Stimulated activated CD4-positive, alpha-beta T cell treated with anti-CD3 and anti-CD28 coated beads, Interleukin-1b, Interleukin-23, amount 100 ng/mL, for 4 hours (primary cell): ENCODE measurements around the gene RPS6KB2.
A peak's percentile ranks its signal among the peaks of the same experiment; 100 is the strongest.
"Not testable (repeated sequence)": the region's sequence is repeated elsewhere in the genome, so short reads cannot be mapped to it uniquely, and the experiment has no call there.

Experiments used
- DNase-seq, 2 donors: peaks; one replicate each; pipeline ENCODE4 v3.0.0-alpha.2; 2020; ENCODE audit warnings: low read depth in 2 of 2

RPS6KB2 gene

GRCh38 chr11:67442504-67443404, 14.5 kb downstream of the RPS6KB2 start:
- no peak for DNase-seq

DNA sequence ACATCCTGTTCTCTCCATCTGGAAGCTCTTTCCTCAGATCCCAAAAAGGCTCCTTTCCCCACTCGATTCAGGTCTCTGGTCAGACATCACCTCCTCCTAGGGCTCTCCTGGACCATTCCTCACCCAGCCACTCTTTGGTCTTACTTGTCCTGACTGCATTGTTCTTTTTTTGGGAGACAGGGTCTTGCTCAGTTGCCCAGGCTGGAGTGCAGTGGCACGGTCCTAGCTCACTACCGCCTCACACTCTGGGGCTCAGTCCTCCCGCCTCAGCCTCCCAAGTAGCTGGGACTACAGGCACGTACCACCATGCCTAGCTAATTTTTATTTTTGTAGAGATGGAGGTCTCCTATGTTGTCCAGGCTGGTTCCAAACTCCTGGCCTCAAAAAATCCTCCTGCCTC, 17.2 kb downstream of the RPS6KB2 start:
- DNase-seq = no peak

DNA sequence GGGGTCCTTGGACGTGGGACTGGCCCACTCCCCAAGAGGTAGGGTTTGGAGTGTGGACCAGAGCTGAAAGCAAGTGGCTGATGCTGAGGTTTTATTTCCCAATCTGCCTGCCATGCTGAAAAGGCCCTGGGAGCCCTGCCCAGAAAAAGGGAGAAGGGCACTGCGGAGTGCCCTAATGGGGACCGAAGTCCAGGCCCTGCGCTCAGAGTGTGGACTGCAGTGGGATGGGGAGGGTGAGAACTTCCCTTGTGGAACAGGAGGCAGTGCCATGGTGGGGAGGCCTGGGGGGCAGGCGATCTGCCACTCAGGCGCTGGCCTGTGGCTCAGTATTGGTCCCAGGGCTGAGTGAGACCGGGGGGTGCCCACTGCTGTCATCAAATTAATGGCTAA, 19.9 kb downstream of the RPS6KB2 start:
- no peak for DNase-seq

- DNase-seq = no peak
Measured at GRCh38 chr11:67449116-67449844, 21.0 kb downstream of the RPS6KB2 start.

DNA sequence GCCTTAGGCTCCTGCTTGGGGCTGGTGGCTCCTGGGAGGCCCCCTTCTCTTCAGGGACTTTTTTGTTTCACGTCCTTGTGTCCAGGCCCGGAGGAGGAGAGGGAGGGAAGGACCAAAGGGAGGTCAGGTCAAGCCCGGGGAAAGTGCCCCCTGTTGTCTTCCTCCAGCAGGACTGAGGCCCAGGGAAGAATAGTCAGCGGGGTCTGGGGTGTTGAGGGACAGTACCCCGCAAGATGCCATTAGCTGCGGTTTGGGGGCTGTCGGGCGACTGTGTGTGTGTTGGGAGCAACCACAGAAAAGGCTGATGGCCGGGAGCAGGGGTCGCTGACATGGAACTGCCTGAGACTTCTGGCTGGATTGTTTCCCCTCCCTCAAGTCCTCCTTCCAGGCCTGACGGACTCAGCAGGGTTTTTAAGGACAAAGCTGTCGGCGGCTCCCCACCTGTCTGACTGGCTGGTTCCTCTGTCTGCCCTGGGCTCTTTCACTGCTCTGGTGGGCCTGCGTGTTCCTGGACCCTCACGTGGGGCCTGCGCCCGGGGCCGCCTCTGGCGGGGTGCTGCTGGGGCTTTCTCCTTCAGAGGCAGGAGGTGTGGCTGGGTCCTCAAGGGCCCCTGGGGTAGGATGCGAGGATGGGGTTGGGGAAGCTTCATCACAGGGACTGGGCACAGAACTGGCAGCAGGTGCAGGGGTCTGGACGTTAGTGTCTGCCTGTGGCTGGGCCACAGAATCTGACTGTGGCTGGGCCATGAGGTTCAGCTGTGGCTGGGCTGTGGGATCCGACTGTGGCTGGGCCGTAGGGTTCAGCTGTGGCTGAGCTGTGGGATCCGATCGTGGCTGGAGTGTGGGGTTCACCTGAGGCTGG, 22.7 kb downstream of the RPS6KB2 start:
- DNase-seq = no peak

GRCh38 chr11:67451658-67451976, 23.3 kb downstream of the RPS6KB2 start:
- DNase-seq = no peak

DNA sequence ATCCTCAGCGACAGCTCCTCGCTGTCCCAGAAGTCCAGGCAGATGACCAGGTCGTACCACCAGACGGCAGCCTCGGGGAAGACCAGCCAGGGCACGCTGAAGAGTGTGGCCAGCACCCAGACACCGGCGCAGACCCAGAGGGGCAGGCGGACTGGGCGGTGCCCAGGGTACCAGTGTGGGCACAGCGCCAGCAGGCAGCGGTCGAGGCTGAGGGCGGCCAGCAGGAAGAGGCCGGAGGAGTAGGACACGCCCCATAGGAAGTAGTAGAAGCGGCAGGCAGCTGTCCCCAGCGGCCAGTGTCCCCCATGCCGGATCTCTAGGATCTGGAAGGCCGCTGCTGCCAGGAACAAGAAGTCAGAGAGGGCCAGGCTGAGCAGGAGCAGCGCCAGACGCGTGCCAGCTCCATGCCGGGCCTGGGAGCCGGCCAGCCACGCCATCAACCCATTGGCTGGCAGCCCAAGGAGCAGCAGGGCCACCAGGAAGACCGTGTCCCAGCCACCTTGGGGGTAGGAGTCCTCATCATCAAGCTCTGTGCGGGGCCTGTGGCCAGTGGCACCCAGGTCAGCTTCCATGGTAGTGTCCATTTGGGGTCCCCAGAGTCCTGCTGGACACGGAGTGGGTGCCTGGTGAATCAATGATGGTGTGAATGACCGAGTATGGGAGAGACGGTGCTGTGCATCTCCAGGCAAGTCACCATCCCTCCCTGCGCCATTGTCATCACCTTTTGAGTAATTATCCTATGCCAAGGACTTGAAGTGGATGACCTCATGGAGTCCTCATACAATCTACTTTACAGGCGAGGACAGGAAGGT, 24.1 kb downstream of the RPS6KB2 start, which contains the start of gene GPR152:
TSS of gene GPR152 (minus strand) at position 589 of the 812 bp plus-strand sequence. CDS start at position 584, 5 bp downstream.
- no peak for DNase-seq

- no peak for DNase-seq
Measured at GRCh38 chr11:67453816-67454732, 25.8 kb downstream of the RPS6KB2 start.

- DNase-seq = no peak
Measured at GRCh38 chr11:67455054-67455453, 26.8 kb downstream of the RPS6KB2 start, which contains the start of gene CABP4. CABP4 (plus strand) TSS chr11:67455354; CDS start chr11:67455424, 70 bp downstream.

DNA sequence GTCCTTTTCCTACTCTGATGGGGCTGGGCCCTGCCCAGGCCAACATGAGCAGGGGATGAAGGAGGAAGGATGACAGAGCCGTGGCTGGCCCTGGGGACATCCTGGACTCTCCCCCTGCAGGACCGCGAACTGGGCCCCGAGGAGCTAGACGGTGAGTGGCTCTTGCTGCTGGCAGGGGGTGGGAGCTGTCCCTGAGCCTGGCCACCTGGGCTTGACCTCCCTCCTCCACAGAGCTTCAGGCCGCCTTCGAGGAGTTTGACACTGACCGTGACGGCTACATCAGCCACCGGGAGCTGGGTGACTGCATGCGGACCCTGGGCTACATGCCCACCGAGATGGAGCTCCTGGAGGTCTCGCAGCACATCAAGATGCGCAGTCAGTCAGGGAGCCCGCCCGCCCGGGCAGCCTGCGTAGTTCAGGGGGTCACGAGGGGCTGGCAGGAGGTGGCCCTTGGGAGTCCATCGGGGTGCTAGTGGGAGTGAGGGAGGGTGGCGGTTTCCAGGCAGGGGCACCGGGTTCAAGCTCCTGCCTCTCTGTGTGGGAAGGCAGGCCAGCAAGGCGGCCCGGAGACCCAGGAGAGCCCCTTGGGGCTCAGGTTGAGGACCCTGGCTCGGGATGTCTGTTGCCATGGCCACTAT, 27.9 kb downstream of the RPS6KB2 start:
- DNase-seq = no peak

GRCh38 chr11:67457453-67457852, 29.2 kb downstream of the RPS6KB2 start:
- DNase-seq = no peak

DNA sequence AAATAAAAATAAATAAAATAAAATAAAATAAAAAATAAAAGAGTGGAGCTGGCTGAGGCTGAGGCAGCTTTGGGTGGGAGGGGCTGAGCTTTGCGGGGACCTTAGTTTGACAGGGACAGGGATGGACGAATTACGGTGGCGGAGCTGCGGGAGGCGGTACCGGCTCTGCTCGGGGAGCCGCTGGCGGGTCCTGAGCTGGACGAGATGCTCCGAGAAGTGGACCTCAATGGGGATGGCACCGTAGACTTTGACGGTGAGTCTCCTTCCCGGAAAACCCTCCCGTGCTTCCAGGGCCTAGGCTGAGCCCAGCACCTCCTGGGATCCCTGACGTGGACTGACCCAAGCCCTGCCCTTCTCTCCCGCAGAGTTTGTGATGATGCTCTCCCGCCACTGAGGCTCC, 30.0 kb downstream of the RPS6KB2 start:
- no peak for DNase-seq

GRCh38 chr11:67463186-67463585, 34.9 kb downstream of the RPS6KB2 start:
- DNase-seq = no peak

DNA sequence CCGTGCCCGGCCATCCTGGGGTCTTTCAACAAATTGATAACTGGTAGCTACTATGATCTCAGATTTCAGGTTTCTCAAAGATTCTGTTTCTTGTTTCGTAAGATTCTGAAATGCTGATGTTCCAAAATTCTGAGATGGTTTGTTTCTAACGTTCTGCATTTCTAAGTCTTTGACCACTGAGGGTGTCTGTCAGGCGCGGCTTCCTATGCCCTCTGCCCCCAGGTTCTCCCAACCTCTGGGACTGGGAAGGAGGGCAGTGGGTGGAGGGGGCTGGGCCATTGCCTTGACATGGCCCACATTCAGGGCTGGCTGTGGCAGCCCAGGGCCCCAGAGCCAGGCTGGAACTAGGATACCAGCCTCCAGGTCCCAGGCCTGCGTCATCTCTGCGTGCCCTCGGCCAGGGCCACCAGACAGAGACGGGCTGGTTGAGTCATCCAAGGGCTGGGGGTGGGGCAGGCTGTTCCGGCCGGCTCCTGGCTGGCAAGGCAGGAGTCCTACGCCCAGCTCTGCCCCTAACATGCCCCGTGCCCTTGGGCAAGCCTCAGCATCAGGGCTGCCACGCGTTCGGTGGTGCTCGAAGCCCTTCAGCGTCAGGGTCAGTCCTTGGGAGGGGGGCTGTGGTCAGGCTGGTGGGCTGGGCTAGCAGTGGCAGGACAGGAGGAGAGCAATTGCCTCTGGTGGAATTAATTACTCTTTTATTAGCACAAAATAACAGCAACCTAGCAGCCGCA, 35.6 kb downstream of the RPS6KB2 start:
- DNase-seq = no peak

GRCh38 chr11:67464411-67465188, 36.3 kb downstream of the RPS6KB2 start:
- peak; percentile 89 for DNase-seq

GRCh38 chr11:67465189-67465510, 36.9 kb downstream of the RPS6KB2 start:
- no peak for DNase-seq

GRCh38 chr11:67465530-67465929, 37.2 kb downstream of the RPS6KB2 start:
- DNase-seq = not testable (repeated sequence)

- no peak for DNase-seq
Measured at GRCh38 chr11:67466367-67466766, 38.1 kb downstream of the RPS6KB2 start.
